Activated CD4-positive, alpha-beta memory T cell treated with anti-CD3 and anti-CD28 coated beads, Interleukin-2, amount 10 ng/mL, durations not matched to agents 7 days and 5 days (primary cell): ENCODE data around the gene CTNS. TPM values are rescaled to one million over a fixed set of nuclear protein-coding genes. Genes with fewer than 3 reads are reported as not detected.

Source experiments
- CTCF ChIA-PET: fragments of 350-600 bp; sonication (Branson Sonifier 250); formaldehyde crosslinking; loops from one replicate; lab custom pipeline; 2021; ENCODE audit warnings: antibody characterized with exemption, inconsistent platforms; lab: Charles Lee
- POLR2A ChIA-PET: fragments of 350-600 bp; sonication (Branson Sonifier 250); formaldehyde crosslinking; loops from one replicate; lab custom pipeline; 2021; ENCODE audit warnings: antibody characterized with exemption; lab: Charles Lee
- DNase-seq: peaks from one replicate; pipeline ENCODE4 v3.0.0-alpha.2; 2020
- H3K27ac Mint-ChIP-seq: one replicate; pipeline ENCODE4 v1.8.0; 2021; ENCODE audit warnings: mild to moderate bottlenecking, mixed read lengths
- H3K27me3 Mint-ChIP-seq: one replicate; pipeline ENCODE4 v1.8.0; 2021; ENCODE audit warnings: mixed read lengths
- H3K36me3 Mint-ChIP-seq: one replicate; pipeline ENCODE4 v1.8.0; 2021; ENCODE audit warnings: low read depth, mixed read lengths
- H3K4me1 Mint-ChIP-seq: one replicate; pipeline ENCODE4 v1.8.0; 2021; ENCODE audit warnings: mixed read lengths
- H3K4me3 Mint-ChIP-seq: one replicate; pipeline ENCODE4 v1.8.0; 2021; ENCODE audit warnings: mild to moderate bottlenecking, mixed read lengths
- H3K9me3 Mint-ChIP-seq: one replicate; pipeline ENCODE4 v1.8.0; 2021; ENCODE audit warnings: mixed read lengths
- total RNA-seq, 2 experiments: library from RNA; stranded (reverse); gene quantifications; one replicate each; pipeline ENCODE4 v1.2.3, GENCODE V29; 2021

The CTNS gene
- total RNA-seq = 10 to 100 TPM; 24.5 to 26.5 TPM

DNA sequence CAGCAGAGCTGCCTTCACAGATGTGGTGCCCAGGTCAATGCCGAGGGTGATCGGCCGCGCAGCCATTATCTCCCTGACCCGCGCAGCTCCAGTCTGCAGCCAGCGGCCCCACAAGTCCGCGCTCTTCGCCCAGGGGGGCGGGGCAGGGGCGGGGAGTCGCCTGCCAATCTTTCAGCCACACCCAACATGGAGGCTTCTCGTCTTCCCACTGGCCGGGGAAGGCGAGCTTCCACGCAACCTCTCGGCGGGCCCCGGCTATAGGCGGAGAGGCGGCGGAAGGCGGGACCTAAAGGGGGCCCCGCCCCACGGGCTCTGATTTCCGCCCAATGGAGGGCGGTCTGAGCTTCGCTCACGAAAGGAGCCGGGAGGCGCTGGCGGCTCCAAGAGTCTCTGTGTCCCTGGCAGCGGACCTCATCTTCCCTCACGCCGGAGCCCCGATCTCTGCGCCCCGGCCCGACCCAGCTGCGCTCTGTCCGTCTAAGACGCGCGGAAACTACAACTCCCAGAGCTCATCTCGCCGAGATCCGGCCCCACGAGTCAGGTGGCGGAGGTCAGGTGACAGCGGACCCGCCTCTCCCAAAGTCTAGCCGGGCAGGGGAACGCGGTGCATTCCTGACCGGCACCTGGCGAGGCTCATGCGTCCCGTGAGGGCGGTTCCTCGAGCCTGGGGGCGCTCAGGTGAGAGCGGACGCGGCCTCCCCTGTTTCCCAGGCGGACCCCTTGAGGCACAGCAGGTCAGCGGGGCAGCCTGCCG, at the start of gene CTNS, which contains the start of gene SHPK:
Gene CTNS, plus strand, starts transcription at position 607 of the 754 bp plus-strand sequence. CDS start 3,447 bp downstream, outside the sequence.
Gene SHPK, minus strand, starts transcription at position 97 of the 754 bp plus-strand sequence. Its CDS starts 31 bp downstream, at position 66.
- H3K4me1 Mint-ChIP-seq = peaks cover 49% of the 10 kb centered on the region
- CTCF ChIA-PET = interaction anchor here (0.7 to 4.1 kb wide), 15 partner anchors 9 to 588 kb away, joined by 3 to 25 read pairs (median 7); partner anchors contain the start of genes HASPIN, NCBP3 and P2RX5
- H3K9me3 Mint-ChIP-seq = no peaks in the 10 kb centered on the region
- POLR2A ChIA-PET = interaction anchor here (0.7 to 2.3 kb wide), 10 partner anchors 9 to 822 kb away, joined by 3 to 16 read pairs (median 3); partner anchors contain the start of genes ATP2A3, EMC6 and TAX1BP3
- peak within 1 kb of the TSS; percentile 96 for H3K4me3 Mint-ChIP-seq
- no peaks in the 10 kb centered on the region for H3K27me3 Mint-ChIP-seq
- H3K27ac Mint-ChIP-seq = peak within 1 kb of the TSS; percentile 98
- peak; percentile 96 for DNase-seq
- peaks cover 23% of the 10 kb centered on the region for H3K36me3 Mint-ChIP-seq

GRCh38 chr17:3589784-3590183, 46.8 kb upstream of the CTNS start:
- Mint-ChIP-seq H3K27ac (no peak overlapping the region), H3K9me3 (no peaks in the 10 kb centered on the region), H3K4me3 (no peak overlapping the region), H3K36me3 (peaks cover 6% of the 10 kb centered on the region), H3K4me1 (no peaks in the 10 kb centered on the region), H3K27me3 (no peaks in the 10 kb centered on the region)
- DNase-seq = no peak
- ChIA-PET POLR2A (interaction anchor here (1.2 kb wide), 1 partner anchor 32 kb away, joined by 5 read pairs; no protein-coding TSS in a partner anchor), CTCF (no interaction called here)

GRCh38 chr17:3590231-3590630, 46.3 kb upstream of the CTNS start:
- CTCF ChIA-PET = no interaction called here
- Mint-ChIP-seq H3K4me1 (no peaks in the 10 kb centered on the region), H3K4me3 (no peak overlapping the region), H3K27me3 (no peaks in the 10 kb centered on the region), H3K9me3 (no peaks in the 10 kb centered on the region), H3K36me3 (peaks cover 6% of the 10 kb centered on the region), H3K27ac (no peak overlapping the region)
- no peak for DNase-seq
- POLR2A ChIA-PET = interaction anchor here (1.2 kb wide), 1 partner anchor 32 kb away, joined by 5 read pairs; no protein-coding TSS in a partner anchor

DNA sequence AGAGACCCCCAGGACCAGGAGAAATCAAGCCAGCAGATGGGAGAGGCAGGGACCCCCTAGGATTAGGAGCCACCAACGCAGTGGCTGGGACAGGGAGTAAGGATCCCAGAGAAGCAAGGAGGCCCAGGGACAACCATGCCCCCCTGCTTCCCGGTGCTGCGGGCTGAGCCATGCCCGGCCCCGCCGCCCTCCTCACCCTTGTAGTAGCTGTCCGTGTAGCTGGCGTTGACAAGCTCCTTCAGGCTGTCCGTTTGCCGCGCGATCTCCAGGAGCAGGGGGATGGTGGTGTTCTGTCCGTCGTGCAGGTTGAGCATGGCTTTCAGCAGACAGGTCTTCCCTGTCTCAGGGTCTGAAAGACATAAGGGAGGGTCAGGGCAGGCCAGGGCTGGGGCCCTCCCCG, 45.8 kb upstream of the CTNS start:
- H3K27ac Mint-ChIP-seq = no peak overlapping the region
- no peaks in the 10 kb centered on the region for H3K27me3 Mint-ChIP-seq
- DNase-seq = no peak
- H3K9me3 Mint-ChIP-seq = no peaks in the 10 kb centered on the region
- no peak overlapping the region for H3K4me3 Mint-ChIP-seq
- no peaks in the 10 kb centered on the region for H3K4me1 Mint-ChIP-seq
- H3K36me3 Mint-ChIP-seq = peaks cover 6% of the 10 kb centered on the region
- CTCF ChIA-PET = no interaction called here
- POLR2A ChIA-PET = no interaction called here

DNA sequence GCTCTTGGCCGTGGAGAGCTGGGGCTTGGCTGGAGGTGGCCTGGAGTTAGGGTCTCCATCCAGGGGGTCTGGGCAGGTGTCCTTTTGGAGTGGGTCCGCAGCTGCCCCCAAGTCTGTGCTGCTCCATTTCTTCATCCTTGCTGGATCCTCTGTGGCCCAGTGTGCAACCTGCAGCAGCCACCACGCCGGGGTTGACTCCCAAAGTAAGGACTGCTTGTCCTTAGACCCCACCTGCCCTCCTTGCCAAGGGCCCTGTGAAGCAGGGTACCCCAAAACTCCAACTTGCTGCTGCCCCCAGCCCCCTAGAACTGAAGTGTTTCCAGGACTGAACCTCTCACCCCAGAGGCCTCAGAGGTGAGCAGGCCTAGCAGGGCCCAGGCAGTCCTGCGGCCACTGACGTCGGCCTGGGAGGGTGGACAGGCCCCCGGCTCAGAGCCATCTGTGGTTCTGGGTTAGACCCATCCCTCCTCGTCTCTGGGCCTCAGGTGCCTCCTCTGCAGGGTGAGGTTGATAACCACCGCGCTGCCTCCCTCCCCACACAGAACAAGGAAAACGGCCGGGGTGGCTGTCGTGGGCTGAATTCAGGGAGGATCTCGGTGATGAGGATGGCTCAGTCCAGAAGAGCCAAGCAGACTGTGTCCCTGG, 44.2 kb upstream of the CTNS start:
- Mint-ChIP-seq H3K27ac (no peak overlapping the region), H3K4me3 (no peak overlapping the region)

DNA sequence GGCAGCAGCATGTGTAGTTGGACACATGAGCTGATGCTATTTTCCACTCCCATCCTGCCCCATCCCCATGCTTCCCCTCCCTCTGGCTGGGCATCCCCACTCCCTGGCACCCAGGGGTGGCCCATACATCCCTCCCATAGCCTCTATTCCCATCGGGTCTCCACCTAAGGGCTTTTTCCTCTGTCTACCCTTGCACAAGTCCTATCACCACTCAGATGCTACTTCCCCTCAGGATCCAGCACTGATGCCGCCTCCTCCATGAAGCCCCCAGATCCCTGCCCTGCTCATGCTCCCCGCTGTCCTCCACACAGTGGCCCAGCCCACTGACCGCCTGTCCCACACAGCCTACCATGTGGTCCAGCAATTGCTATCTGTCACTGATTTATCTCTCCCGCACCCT, 43.2 kb upstream of the CTNS start:
- Mint-ChIP-seq H3K4me1 (no peaks in the 10 kb centered on the region), H3K27me3 (no peaks in the 10 kb centered on the region), H3K9me3 (no peaks in the 10 kb centered on the region), H3K36me3 (peaks cover 6% of the 10 kb centered on the region), H3K27ac (no peak overlapping the region), H3K4me3 (no peak overlapping the region)
- ChIA-PET POLR2A (no interaction called here), CTCF (interaction anchor here (1.0 kb wide), 1 partner anchor 9 kb away, joined by 4 read pairs; no protein-coding TSS in a partner anchor)
- no peak for DNase-seq

More for the DNA sequence above, 44.2 kb upstream of the CTNS start:
- ChIA-PET POLR2A (no interaction called here), CTCF (interaction anchor here (0.6 to 1.0 kb wide), 2 partner anchors 10 to 482 kb away, joined by 3 to 4 read pairs; no protein-coding TSS in a partner anchor)
- H3K27me3 Mint-ChIP-seq = no peaks in the 10 kb centered on the region
- peaks cover 6% of the 10 kb centered on the region for H3K36me3 Mint-ChIP-seq
- H3K4me1 Mint-ChIP-seq = no peaks in the 10 kb centered on the region
- no peaks in the 10 kb centered on the region for H3K9me3 Mint-ChIP-seq
- DNase-seq = no peak

DNA sequence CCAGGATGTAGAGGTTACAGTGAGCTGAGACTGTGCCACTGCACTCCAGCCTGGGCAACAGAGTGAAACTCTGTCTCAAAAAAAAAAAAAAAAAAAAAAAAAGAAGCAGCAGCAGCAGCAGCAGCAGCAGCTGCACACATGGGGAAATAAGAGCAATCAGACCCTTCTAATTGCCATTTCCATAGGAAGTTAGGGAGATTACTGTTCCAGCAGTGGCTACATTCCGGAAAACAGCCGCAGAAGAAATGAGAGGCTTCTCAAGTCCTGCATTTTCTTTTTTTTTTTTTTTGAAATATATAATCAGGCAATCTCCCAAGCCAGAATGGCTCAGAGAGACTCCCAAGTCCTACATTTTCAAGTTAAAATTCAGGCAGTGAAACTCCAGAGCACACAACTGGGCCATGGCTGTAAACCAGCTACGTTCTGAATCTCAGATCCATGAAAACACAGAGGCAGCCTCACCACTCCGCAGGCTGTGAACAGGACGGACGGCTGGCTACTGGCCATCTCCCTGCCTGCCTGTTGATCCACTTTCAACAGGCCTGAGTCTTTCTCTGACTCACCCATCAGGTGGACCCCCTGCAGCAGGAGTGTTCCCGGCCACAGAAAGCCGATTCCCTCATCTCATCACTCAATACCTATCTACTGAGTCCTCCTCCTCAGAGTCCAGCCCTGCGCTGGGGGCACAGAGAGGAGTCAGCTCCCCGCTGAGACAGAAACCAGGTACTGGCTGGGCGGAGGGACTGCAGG, 42.3 kb upstream of the CTNS start:
- H3K27me3 Mint-ChIP-seq = no peaks in the 10 kb centered on the region
- H3K27ac Mint-ChIP-seq = no peak overlapping the region
- no peak overlapping the region for H3K4me3 Mint-ChIP-seq
- peaks cover 6% of the 10 kb centered on the region for H3K36me3 Mint-ChIP-seq
- no peaks in the 10 kb centered on the region for H3K9me3 Mint-ChIP-seq
- POLR2A ChIA-PET = no interaction called here
- no peak for DNase-seq
- no peaks in the 10 kb centered on the region for H3K4me1 Mint-ChIP-seq
- CTCF ChIA-PET = no interaction called here

GRCh38 chr17:3594976-3595375, 41.6 kb upstream of the CTNS start:
- Mint-ChIP-seq H3K27ac (no peak overlapping the region), H3K9me3 (no peaks in the 10 kb centered on the region), H3K4me3 (no peak overlapping the region), H3K27me3 (no peaks in the 10 kb centered on the region), H3K36me3 (peaks cover under 1% of the 10 kb centered on the region), H3K4me1 (no peaks in the 10 kb centered on the region)
- ChIA-PET POLR2A (no interaction called here), CTCF (no interaction called here)
- DNase-seq = no peak

DNA sequence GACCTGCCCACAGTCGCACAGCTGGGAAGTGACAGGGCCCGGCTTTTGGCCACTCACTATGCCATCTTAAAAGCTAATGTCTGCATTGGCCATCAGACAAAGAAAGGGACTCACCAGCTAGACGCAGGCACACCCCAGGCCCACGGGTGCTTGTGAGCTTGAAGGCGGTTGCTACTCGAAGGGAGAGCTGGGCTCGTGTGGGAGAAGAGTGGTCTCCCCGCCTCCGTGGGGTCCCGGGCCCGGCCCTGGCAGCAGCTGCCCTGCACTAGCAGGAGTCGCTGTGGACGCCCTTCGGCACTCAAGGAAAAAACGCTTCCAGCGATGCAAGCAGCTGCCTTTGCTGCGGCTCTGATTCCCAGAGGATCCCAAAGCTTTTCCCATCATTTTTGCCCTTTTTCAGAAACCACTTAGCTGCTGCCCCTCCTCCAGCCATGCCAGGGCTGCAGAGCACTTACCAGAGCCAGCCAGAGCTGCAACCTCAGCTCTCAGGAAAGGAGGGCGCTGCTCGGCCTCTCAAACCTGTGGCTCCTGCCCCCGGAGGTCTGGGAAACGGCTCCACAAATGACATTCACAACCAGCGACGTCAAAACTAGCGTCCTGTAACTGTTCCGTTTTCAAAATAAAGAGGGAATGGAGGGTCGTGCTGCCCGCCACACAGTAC, 39.6 kb upstream of the CTNS start:
- H3K4me3 Mint-ChIP-seq = no peak overlapping the region
- DNase-seq = no peak
- H3K36me3 Mint-ChIP-seq = no peaks in the 10 kb centered on the region
- H3K27ac Mint-ChIP-seq = no peak overlapping the region
- no peaks in the 10 kb centered on the region for H3K27me3 Mint-ChIP-seq
- ChIA-PET POLR2A (no interaction called here), CTCF (no interaction called here)
- H3K4me1 Mint-ChIP-seq = no peaks in the 10 kb centered on the region
- H3K9me3 Mint-ChIP-seq = no peaks in the 10 kb centered on the region

GRCh38 chr17:3598078-3598477, 38.5 kb upstream of the CTNS start:
- H3K4me3 Mint-ChIP-seq = no peak overlapping the region
- no peaks in the 10 kb centered on the region for H3K4me1 Mint-ChIP-seq
- H3K36me3 Mint-ChIP-seq = peaks cover 3% of the 10 kb centered on the region
- H3K27me3 Mint-ChIP-seq = no peaks in the 10 kb centered on the region
- CTCF ChIA-PET = no interaction called here
- POLR2A ChIA-PET = no interaction called here
- no peak overlapping the region for H3K27ac Mint-ChIP-seq
- no peak for DNase-seq
- H3K9me3 Mint-ChIP-seq = no peaks in the 10 kb centered on the region

DNA sequence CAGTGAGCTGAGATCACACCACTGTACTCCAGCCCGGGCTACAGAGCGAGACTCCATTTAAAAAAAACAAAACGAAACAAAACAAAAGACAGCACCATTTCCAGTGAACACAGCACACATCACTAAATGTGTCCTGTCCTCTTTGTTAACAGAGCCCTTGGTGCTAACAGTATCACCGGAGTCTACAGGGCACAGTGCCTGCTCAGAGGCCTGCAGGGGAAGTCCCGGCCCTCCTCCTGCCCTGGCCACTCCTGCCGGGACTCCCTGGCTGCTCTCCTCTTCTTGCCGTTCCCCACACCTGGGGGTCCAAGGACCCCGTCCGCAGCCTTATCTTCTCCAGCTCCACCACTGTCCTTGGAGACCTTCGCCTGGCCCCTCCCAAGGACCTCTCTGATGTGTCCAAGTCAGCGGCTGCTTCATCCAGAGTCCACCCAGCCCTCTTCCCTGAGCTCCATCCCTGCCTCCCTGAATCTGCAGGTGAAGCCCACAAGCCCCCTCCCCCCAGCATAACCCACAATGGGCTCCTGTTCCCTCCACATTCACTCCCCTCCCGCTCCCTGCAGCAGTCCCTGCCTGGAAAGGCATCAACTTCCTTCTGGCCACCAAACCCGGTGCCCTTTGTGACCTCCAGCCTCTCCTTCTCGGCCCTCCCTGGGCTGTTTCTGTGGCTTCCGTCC, 35.9 kb upstream of the CTNS start:
- H3K4me1 Mint-ChIP-seq = peaks cover 2% of the 10 kb centered on the region
- no peak overlapping the region for H3K27ac Mint-ChIP-seq
- ChIA-PET CTCF (interaction anchor here (1.5 to 4.2 kb wide), 3 partner anchors 30 to 47 kb away, joined by 3 to 41 read pairs (median 25); partner anchors contain the start of genes CTNS and SHPK), POLR2A (no interaction called here)
- peaks cover 3% of the 10 kb centered on the region for H3K36me3 Mint-ChIP-seq
- no peaks in the 10 kb centered on the region for H3K9me3 Mint-ChIP-seq
- no peak overlapping the region for H3K4me3 Mint-ChIP-seq
- no peaks in the 10 kb centered on the region for H3K27me3 Mint-ChIP-seq
- no peak for DNase-seq

DNA sequence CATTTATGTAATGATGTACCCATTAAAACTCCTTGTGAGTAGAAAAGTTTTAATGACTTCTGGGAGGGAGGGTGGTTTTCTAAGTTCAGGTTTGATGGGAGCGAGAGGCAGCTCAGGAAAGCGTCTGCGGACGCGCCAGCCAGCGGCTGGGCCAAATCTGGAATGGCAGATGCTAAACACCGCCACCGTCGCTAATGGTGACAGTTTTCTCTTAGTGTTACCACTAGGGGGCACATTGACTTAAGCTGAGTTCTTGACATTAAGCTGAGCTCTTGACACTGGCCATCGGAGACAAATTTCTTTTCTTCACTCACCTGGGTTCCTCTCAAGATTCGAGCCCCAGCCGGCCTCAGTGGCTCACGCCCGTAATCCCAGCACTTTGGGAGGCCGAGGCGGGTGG, 34.1 kb upstream of the CTNS start:
- Mint-ChIP-seq H3K4me1 (peaks cover 2% of the 10 kb centered on the region), H3K27ac (no peak overlapping the region), H3K27me3 (no peaks in the 10 kb centered on the region), H3K4me3 (no peak overlapping the region), H3K36me3 (peaks cover 3% of the 10 kb centered on the region), H3K9me3 (no peaks in the 10 kb centered on the region)
- CTCF ChIA-PET = interaction anchor here (0.6 to 4.2 kb wide), 20 partner anchors 9 to 554 kb away, joined by 3 to 41 read pairs (median 4); partner anchors contain the start of genes CTNS, SHPK and TRPV3
- POLR2A ChIA-PET = no interaction called here
- peak; percentile 36 for DNase-seq
